Measurements from ENCODE around the gene RGS10. TPM values are rescaled to one million over a fixed set of nuclear protein-coding genes. Genes with fewer than 3 reads are reported as not detected.

Gene RGS10
- total RNA-seq, 4 donors from 2014 or later = 3.9 to 63.5 (median 13.2) TPM

DNA sequence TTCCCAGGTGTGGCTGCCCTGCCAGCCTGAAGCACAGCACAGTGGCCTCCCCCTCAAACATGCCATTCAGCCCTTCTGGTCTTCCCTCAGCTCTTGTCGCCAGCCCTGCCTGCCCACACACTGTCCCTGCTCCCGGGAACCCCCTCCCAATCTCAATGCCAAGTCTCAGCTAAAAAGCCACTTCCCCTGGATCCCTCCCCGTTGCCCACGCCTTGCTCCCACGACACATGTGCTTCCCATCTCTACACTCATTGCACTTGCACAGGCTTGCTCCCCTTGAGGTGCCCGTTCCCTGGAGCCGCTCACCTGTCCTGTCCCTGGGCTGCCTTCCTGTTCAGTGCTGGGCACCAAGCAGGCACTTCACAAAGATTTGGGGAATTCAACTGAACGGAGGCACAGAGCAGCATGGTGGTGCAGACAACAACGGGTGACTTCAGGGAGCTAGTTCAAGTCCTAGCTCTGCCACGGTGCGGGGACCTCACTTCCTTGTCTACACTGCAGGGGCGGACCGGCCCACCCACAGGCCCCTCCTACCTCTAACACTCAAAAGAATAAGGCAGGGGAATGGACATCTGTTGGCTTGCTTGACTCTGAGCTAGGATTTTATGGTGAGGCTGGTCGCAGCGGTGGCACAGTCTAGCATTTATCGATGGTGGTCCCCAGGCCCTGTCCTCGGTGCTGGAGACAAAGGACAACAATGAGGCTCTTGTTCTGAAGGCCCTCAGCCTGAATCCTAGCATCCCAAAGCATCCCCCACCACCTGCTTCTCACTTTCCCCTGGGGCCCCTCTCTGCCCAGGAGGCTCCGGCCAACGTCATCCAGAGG lies 18.4 kb downstream of the RGS10 start:
- Histone ChIP-seq H3K36me3 (peaks cover 0 to 27% (median 0%) of the 10 kb centered on the region in 3 donors), H3K27ac (no peak overlapping the region), H3K4me3 (no peak overlapping the region), H3K4me1 (peaks cover 0 to 6% (median under 1%) of the 10 kb centered on the region in 4 donors), H3K27me3 (no peaks in the 10 kb centered on the region), H3K9me3 (no peaks in the 10 kb centered on the region)
- TF ChIP-seq, protein P1, sequence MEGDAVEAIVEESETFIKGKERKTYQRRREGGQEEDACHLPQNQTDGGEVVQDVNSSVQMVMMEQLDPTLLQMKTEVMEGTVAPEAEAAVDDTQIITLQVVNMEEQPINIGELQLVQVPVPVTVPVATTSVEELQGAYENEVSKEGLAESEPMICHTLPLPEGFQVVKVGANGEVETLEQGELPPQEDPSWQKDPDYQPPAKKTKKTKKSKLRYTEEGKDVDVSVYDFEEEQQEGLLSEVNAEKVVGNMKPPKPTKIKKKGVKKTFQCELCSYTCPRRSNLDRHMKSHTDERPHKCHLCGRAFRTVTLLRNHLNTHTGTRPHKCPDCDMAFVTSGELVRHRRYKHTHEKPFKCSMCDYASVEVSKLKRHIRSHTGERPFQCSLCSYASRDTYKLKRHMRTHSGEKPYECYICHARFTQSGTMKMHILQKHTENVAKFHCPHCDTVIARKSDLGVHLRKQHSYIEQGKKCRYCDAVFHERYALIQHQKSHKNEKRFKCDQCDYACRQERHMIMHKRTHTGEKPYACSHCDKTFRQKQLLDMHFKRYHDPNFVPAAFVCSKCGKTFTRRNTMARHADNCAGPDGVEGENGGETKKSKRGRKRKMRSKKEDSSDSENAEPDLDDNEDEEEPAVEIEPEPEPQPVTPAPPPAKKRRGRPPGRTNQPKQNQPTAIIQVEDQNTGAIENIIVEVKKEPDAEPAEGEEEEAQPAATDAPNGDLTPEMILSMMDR (IDR thresholded peaks at IDR 0.05) = no peak
- TF ChIP-seq POLR2A (IDR thresholded peaks at IDR 0.05) = no peak
- no peak for DNase-seq

DNA sequence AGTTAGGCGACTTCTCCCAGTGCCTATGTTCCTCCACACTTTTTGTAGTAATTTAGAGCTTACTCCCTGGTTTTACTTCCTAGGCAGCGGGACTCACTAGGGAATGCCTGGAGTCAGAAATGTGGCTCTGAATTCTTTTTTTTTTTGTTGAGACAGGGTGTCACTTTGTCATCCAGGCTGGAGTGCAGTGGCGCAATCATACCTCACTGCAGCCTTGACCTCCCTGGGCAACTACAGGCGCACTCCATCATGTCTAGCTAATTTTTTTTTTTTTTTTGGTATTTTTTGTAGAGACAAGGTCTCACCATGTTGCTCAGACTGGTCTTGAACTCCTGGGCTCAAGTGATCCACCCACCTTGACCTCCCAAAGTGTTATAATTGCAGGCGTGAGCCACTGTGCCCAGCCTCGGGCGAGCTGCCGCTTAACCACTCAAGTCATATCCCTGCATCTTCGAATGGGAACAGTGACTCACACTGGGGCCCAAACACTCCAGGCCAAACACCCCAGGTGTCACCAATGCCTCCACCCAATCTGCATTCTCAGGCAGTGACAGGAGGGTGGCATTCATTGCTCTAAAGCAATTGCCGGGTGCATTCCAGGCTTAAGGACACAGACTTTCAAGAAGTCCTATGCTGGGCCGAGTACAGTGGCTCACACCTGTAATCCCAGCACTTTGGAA lies 19.6 kb downstream of the RGS10 start:
- no peaks in the 10 kb centered on the region for H3K9me3 ChIP-seq
- TF ChIP-seq, protein P1 (IDR thresholded peaks at IDR 0.05) = no peak
- no peak for TF ChIP-seq POLR2A (IDR thresholded peaks at IDR 0.05)
- H3K4me1 ChIP-seq = peaks cover 0 to 11% (median 3%) of the 10 kb centered on the region in 4 donors
- DNase-seq = peak in 1 of 3 donors; percentile 14
- H3K27ac ChIP-seq = no peak overlapping the region
- H3K27me3 ChIP-seq = no peaks in the 10 kb centered on the region
- H3K4me3 ChIP-seq = no peak overlapping the region
- peaks cover 0 to 27% (median 0%) of the 10 kb centered on the region in 3 donors for H3K36me3 ChIP-seq

DNA sequence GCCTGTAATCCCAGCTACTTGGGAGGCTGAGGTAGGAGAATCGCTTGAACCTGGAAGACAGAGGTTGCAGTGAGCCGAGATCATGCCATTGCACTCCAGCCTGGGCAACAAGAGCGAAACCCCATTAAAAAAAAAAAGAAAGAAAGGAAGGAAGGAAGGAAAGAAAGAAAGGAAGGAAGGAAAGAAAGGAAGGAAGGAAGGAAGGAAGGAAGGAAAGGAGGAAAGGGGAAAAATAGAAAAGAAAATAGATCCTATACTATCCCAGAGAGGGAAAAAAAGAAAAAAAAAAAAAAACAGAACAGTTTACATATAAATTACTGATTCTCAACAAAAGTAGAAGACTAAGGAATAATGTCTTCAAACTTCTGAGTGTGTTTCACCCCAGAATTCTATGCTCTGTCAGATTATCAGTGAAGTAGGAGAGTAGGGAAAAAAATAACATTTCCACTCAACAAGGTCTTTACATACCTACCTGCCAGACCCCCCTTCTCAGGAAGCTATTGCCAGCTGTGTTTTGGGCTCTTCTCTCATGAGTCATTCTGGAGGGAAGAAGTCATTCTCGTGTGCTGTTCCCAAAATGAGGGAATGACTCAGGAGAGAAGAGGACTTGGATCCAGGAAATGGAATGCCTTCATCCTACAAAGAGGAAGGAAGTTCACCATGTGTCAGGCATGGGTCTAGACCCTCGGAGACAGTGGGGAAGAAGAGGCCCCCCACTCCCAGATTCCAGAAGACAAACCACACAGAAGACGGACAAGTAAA lies 20.9 kb downstream of the RGS10 start:
- DNase-seq = no peak
- peaks cover 0 to 27% (median 0%) of the 10 kb centered on the region in 3 donors for H3K36me3 ChIP-seq

DNA sequence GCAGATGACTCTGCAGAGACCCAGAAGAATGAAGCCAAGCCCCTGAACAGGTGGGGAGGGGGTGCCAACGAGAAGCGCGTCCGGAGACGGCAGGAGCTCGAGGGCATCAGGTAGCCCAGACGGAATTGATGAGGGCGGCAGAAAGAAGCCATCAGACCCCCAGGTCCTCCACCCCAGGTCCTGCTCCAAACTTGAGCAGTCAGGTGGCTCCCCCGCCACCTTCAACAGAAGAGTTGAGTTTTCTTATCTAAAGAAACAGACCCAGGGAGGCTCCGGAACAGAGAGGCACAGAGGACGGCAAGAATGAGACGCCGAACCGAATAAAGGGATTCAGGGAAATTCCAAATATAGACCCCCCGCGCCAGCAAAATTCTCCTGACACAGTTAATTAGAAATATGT lies 22.2 kb downstream of the RGS10 start:
- H3K4me3 ChIP-seq = no peak overlapping the region
- no peak for DNase-seq
- H3K4me1 ChIP-seq = peaks cover 0 to 28% (median 16%) of the 10 kb centered on the region in 4 donors
- TF ChIP-seq, protein P1 (IDR thresholded peaks at IDR 0.05) = no peak
- no peak for TF ChIP-seq POLR2A (IDR thresholded peaks at IDR 0.05)
- no peaks in the 10 kb centered on the region for H3K9me3 ChIP-seq
- H3K36me3 ChIP-seq = peaks cover 0 to 31% (median 0%) of the 10 kb centered on the region in 3 donors
- H3K27me3 ChIP-seq = no peaks in the 10 kb centered on the region
- H3K27ac ChIP-seq = no peak overlapping the region

More for the DNA sequence above, 20.9 kb downstream of the RGS10 start:
- no peaks in the 10 kb centered on the region for H3K9me3 ChIP-seq
- no peaks in the 10 kb centered on the region for H3K27me3 ChIP-seq
- H3K27ac ChIP-seq = peak overlapping the region in 1 of 4 donors; percentile 7
- no peak for TF ChIP-seq POLR2A (IDR thresholded peaks at IDR 0.05)
- TF ChIP-seq, protein P1 (IDR thresholded peaks at IDR 0.05) = no peak
- peaks cover 0 to 20% (median 14%) of the 10 kb centered on the region in 4 donors for H3K4me1 ChIP-seq
- no peak overlapping the region for H3K4me3 ChIP-seq

DNA sequence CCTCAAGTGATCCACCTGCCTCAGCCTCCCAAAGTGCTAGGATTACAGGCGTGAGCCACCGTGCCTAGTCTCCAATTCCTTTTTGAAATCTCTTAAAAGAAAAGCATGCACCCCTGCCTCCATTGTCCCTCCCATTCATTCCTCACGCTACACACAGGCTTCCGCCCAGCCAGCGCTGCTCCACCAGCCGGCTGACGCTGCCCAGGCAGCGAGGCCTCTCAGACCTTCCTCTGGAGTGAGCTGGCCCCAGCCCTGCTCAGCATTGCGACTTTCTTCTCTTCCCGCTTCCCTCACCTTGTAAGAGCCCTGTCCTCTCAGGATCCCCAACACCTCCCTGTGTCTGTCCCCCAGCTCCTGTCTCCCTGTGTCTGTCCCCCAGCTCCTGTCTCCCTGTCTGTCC lies 23.6 kb downstream of the RGS10 start:
- DNase-seq = no peak
- no peaks in the 10 kb centered on the region for H3K9me3 ChIP-seq
- peak overlapping the region in 2 of 4 donors; percentile 22 to 87 for H3K27ac ChIP-seq
- TF ChIP-seq POLR2A (IDR thresholded peaks at IDR 0.05) = no peak
- TF ChIP-seq, protein P1 (IDR thresholded peaks at IDR 0.05) = no peak
- no peak overlapping the region for H3K4me3 ChIP-seq
- H3K4me1 ChIP-seq = peaks cover 0 to 28% (median 16%) of the 10 kb centered on the region in 4 donors
- peaks cover 0 to 26% (median 0%) of the 10 kb centered on the region in 3 donors for H3K36me3 ChIP-seq
- no peaks in the 10 kb centered on the region for H3K27me3 ChIP-seq
